Measurements from ENCODE around the gene HERC3.

DNA sequence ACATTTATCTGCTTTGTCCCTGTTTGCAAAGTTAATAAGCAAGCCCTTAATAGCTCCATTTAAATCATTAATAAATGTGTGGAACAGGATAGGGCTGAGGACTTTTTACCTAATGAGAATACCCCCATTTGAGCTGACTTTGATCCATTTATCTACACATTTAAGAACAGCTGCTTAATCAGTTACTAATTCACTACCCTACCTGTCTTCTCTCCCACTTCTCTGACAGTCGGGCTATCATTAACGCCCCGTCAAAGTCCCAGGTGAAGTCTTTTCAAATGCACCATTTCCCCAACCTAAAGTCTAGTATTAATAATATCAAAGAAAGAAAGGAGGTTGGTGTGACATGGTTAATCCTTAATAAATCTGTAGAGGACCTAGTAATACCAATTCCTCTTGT lies 162.5 kb downstream of the HERC3 start:
- TF ChIP-seq, protein P1, sequence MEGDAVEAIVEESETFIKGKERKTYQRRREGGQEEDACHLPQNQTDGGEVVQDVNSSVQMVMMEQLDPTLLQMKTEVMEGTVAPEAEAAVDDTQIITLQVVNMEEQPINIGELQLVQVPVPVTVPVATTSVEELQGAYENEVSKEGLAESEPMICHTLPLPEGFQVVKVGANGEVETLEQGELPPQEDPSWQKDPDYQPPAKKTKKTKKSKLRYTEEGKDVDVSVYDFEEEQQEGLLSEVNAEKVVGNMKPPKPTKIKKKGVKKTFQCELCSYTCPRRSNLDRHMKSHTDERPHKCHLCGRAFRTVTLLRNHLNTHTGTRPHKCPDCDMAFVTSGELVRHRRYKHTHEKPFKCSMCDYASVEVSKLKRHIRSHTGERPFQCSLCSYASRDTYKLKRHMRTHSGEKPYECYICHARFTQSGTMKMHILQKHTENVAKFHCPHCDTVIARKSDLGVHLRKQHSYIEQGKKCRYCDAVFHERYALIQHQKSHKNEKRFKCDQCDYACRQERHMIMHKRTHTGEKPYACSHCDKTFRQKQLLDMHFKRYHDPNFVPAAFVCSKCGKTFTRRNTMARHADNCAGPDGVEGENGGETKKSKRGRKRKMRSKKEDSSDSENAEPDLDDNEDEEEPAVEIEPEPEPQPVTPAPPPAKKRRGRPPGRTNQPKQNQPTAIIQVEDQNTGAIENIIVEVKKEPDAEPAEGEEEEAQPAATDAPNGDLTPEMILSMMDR (IDR thresholded peaks at IDR 0.05), result no peak
- TF ChIP-seq POLR2A (IDR thresholded peaks at IDR 0.05), result no peak
